NCI-H1694 treated with DMSO at 0.1 percent for 48 hours (cell line): ENCODE measurements around the gene KCTD15.

Source experiments
- DNase-seq: peaks from one replicate; lab custom pipeline; 2025; lab: John Stamatoyannopoulos, UW

Gene KCTD15

GRCh38 chr19:33796164-33796875, at the start of gene KCTD15:
TSS of gene KCTD15 (plus strand) at chr19:33796870. CDS start at chr19:33800455, 3,585 bp downstream.
- DNase-seq: peak; percentile 12

- no peak for DNase-seq
Measured at GRCh38 chr19:33747273-33747672, 49.4 kb upstream of the KCTD15 start.

- no peak for DNase-seq
Measured at GRCh38 chr19:33748231-33748630, 48.4 kb upstream of the KCTD15 start.

GRCh38 chr19:33749016-33749415, 47.7 kb upstream of the KCTD15 start:
- no peak for DNase-seq

GRCh38 chr19:33749619-33750175, 47.0 kb upstream of the KCTD15 start:
- no peak for DNase-seq

- DNase-seq: peak; percentile 88
Measured at GRCh38 chr19:33750587-33751435, 45.9 kb upstream of the KCTD15 start.

- no peak for DNase-seq
Measured at GRCh38 chr19:33751436-33751770, 45.3 kb upstream of the KCTD15 start.

GRCh38 chr19:33752018-33752800, 44.5 kb upstream of the KCTD15 start:
- no peak for DNase-seq

GRCh38 chr19:33752945-33753344, 43.7 kb upstream of the KCTD15 start:
- DNase-seq: no peak

- DNase-seq: no peak
Measured at GRCh38 chr19:33754361-33754760, 42.3 kb upstream of the KCTD15 start.

- DNase-seq: peak; percentile 11
Measured at GRCh38 chr19:33755099-33756035, 41.3 kb upstream of the KCTD15 start.

- DNase-seq: no peak
Measured at GRCh38 chr19:33756177-33756576, 40.5 kb upstream of the KCTD15 start.

GRCh38 chr19:33758541-33759013, 38.1 kb upstream of the KCTD15 start:
- no peak for DNase-seq

GRCh38 chr19:33759356-33759755, 37.3 kb upstream of the KCTD15 start:
- DNase-seq: no peak

- DNase-seq: no peak
Measured at GRCh38 chr19:33763633-33764371, 32.9 kb upstream of the KCTD15 start.

- DNase-seq: no peak
Measured at GRCh38 chr19:33766623-33767022, 30.0 kb upstream of the KCTD15 start.

- DNase-seq: no peak
Measured at GRCh38 chr19:33767898-33768413, 28.7 kb upstream of the KCTD15 start.

- DNase-seq: no peak
Measured at GRCh38 chr19:33769208-33769607, 27.5 kb upstream of the KCTD15 start.

- DNase-seq: no peak
Measured at GRCh38 chr19:33770107-33770506, 26.6 kb upstream of the KCTD15 start.
